CD4-positive, alpha-beta T cell treated with Interleukin-4 for 4 hours (primary cell): ENCODE data around the gene PRMT3.
"Not testable (repeated sequence)": the region's sequence is repeated elsewhere in the genome, so short reads cannot be mapped to it uniquely, and the experiment has no call there.

Source experiments
- DNase-seq: peaks from one replicate; pipeline ENCODE4 v3.0.0-alpha.2; 2020

Gene PRMT3

GRCh38 chr11:20518323-20518834, 130.9 kb downstream of the PRMT3 start:
- no peak for DNase-seq

GRCh38 chr11:20522536-20522935, 135.0 kb downstream of the PRMT3 start:
- DNase-seq: no peak

- DNase-seq: no peak
Observed at GRCh38 chr11:20529757-20530156, 142.2 kb downstream of the PRMT3 start.

GRCh38 chr11:20530942-20531703, 143.6 kb downstream of the PRMT3 start:
- DNase-seq: no peak

- no peak for DNase-seq
Observed at GRCh38 chr11:20535271-20535881, 147.9 kb downstream of the PRMT3 start.

- DNase-seq: no peak
Observed at GRCh38 chr11:20536365-20536764, 148.8 kb downstream of the PRMT3 start.

GRCh38 chr11:20536784-20537183, 149.3 kb downstream of the PRMT3 start:
- DNase-seq: no peak

GRCh38 chr11:20541503-20541902, 154.0 kb downstream of the PRMT3 start:
- no peak for DNase-seq

GRCh38 chr11:20544603-20545237, 157.2 kb downstream of the PRMT3 start:
- DNase-seq: no peak

GRCh38 chr11:20547411-20547810, 159.9 kb downstream of the PRMT3 start:
- no peak for DNase-seq

GRCh38 chr11:20551096-20551495, 163.6 kb downstream of the PRMT3 start:
- no peak for DNase-seq

GRCh38 chr11:20555783-20556182, 168.3 kb downstream of the PRMT3 start:
- DNase-seq: no peak

GRCh38 chr11:20556396-20556795, 168.9 kb downstream of the PRMT3 start:
- DNase-seq: not testable (repeated sequence)

GRCh38 chr11:20558741-20559140, 171.2 kb downstream of the PRMT3 start:
- DNase-seq: no peak
